Fibroblast of pulmonary artery (primary cell): ENCODE data around the gene ABCB8.
"Not testable (repeated sequence)": the region's sequence is repeated elsewhere in the genome, so short reads cannot be mapped to it uniquely, and the experiment has no call there.

Experiments used
- DNase-seq: peaks from one replicate; pipeline ENCODE4 v3.0.0-alpha.2; 2010; ENCODE audit warnings: low read depth
- H3K4me3 ChIP-seq: replicated peaks from 2 replicates; pipeline ENCODE4 v1.5.1; 2011; ENCODE audit warnings: low read depth, mild to moderate bottlenecking, control low read depth, low read length, moderate library complexity
- TF ChIP-seq, protein P1 (sequence below): IDR thresholded peaks from 2 replicates; pipeline ENCODE4 v1.5.1; 2011; ENCODE audit warnings: mild to moderate bottlenecking, control low read depth, low read length, inconsistent platforms; ENCODE audit errors: missing control alignments

The ABCB8 gene

DNA sequence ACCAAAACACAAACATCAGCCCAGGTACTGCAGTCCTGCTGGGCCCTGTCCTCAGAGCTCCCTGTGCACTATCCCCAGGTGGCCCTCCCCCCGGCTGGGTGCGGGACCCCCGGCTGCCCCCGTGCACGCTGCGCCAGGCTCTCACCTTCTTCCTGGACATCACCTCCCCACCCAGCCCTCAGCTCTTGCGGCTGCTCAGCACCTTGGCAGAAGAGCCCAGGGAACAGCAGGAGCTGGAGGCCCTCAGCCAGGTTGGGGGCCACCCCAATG lies 18.3 kb upstream of the ABCB8 start:
- no peak for DNase-seq
- TF ChIP-seq, protein P1, sequence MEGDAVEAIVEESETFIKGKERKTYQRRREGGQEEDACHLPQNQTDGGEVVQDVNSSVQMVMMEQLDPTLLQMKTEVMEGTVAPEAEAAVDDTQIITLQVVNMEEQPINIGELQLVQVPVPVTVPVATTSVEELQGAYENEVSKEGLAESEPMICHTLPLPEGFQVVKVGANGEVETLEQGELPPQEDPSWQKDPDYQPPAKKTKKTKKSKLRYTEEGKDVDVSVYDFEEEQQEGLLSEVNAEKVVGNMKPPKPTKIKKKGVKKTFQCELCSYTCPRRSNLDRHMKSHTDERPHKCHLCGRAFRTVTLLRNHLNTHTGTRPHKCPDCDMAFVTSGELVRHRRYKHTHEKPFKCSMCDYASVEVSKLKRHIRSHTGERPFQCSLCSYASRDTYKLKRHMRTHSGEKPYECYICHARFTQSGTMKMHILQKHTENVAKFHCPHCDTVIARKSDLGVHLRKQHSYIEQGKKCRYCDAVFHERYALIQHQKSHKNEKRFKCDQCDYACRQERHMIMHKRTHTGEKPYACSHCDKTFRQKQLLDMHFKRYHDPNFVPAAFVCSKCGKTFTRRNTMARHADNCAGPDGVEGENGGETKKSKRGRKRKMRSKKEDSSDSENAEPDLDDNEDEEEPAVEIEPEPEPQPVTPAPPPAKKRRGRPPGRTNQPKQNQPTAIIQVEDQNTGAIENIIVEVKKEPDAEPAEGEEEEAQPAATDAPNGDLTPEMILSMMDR, result no peak

DNA sequence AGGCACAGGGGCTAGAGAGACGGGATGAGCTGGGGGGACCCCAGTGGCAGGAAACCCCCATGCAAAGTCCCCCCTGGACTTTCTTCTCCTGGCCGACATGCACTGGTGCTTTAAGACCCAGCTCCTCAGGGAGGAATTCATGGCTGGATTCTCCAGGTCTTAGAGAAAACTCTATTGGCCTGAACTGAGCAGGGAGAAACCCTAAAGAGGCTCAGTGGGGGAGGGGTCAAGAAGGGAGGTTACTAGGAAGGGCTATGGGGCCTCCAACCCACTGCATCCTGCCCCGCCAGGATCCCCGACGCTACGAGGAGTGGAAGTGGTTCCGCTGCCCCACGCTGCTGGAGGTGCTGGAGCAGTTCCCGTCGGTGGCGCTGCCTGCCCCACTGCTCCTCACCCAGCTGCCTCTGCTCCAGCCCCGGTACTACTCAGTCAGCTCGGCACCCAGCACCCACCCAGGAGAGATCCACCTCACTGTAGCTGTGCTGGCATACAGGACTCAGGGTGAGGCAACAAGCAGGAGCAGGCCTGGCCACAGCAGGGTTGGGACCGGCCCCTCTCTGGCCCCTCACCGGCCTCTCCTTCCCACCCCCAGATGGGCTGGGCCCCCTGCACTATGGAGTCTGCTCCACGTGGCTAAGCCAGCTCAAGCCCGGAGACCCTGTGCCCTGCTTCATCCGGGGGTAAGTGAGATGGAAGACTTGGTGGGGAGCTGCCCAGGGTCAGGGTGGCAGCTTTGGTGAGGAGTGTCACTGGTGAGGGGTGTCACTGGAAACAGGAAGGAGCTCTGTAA lies 17.7 kb upstream of the ABCB8 start:
- TF ChIP-seq, protein P1, result no peak
- no peak overlapping the region for H3K4me3 ChIP-seq
- peak; percentile 32 for DNase-seq

More for the DNA sequence above, 18.3 kb upstream of the ABCB8 start:
- no peak overlapping the region for H3K4me3 ChIP-seq

DNA sequence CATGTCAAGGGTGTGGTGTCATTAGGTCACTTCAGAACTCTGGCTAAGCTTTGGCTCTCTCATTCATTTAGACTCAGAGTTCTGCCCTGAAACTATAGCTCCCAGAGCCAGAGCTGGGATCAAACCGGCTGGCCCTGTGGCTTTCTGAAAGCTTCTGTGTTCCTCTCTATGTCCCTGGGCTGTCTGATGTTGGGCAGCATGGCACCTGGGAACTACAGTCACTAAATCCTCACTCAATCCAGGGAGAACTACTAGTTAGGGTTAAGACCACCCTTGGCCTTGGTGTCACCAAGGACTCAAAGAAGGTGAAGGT lies 17.2 kb upstream of the ABCB8 start:
- DNase-seq, result no peak
- H3K4me3 ChIP-seq, result no peak overlapping the region
- TF ChIP-seq, protein P1, result no peak

DNA sequence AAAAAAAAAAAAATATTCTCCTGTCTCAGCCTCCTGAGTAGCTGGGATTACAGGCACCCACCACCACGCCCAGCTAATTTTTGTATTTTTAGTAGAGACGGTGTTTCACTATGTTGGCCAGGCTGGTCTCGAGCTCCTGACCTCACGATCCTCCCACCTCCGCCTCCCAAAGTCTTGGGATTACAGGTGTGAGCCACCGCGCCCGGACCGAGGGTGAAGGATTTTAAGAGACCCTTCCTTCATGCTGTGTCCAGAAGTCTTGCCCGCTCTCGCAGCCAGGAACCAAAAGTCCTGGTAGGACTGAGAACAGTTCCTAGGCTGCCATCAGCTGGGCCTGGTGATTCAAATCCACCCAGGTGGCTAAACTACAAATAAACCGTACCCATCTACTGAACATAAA lies 16.6 kb upstream of the ABCB8 start:
- DNase-seq, H3K4me3 ChIP-seq: not testable (repeated sequence)

DNA sequence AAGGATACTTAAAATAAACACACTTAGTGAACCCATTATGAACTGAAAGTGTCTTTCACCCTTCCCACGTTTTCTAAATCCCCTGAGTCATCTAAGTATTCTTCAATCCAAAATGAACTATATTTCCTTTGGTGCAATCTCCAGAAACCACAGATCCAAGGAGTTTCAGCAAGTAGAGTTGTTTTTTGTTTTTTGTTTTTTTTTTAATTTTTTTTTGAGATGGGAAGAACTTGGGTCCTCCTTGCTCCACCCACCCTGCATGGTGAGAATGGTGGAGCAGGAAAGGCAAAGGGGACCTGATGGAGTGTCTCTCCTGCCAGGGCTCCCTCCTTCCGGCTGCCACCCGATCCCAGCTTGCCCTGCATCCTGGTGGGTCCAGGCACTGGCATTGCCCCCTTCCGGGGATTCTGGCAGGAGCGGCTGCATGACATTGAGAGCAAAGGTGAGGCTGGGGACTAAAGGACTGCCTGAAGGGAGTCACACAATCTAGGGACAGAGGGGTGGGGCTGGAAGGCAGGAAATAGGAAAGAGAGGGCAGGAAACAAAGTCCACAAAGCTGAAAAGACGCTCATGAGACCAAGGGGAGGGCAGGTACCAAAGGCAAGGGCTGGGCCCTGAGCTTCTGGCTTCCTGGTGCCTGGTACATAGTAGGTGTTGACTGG lies 16.1 kb upstream of the ABCB8 start:
- H3K4me3 ChIP-seq, result no peak overlapping the region
- TF ChIP-seq, protein P1, result no peak
- DNase-seq, result no peak

DNA sequence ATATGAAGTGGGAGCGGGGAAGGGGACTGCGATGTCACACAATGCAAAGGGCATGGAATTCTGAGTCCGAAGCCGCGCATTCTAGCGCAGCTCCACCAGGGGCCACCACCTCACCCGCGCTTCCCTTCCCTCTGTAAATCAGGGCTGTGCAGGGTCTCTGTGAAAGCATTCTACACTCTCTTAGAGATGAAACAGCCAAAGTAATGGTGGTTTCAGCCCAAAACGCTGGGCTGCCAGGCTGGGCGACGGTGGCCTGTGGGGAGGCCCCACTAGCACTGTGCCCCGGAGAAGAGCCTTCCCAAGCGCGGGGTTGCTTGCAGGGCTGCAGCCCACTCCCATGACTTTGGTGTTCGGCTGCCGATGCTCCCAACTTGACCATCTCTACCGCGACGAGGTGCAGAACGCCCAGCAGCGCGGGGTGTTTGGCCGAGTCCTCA lies 15.3 kb upstream of the ABCB8 start:
- TF ChIP-seq, protein P1, result peak; percentile 70
- no peak overlapping the region for H3K4me3 ChIP-seq

DNA sequence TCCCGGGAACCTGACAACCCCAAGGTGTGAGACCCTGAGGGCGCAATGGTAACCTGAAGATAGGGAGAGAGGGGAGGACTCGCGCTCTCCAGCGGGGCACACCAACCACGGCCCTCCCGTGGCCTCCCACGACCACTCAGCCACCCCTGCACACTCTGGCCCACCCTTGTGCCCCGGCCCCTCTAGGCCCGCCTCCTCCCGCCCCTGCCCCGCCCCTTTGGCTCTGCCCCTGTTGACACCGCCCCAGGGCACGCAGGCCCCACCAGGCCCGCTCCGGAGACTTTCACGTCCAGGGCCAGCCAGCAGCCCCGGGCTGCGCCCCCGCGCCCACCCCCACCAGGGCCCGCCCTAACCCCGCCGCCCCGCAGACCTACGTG lies 14.9 kb upstream of the ABCB8 start:
- H3K4me3 ChIP-seq, result no peak overlapping the region
- TF ChIP-seq, protein P1, result no peak
- no peak for DNase-seq

More for the DNA sequence above, 15.3 kb upstream of the ABCB8 start:
- peak; percentile 49 for DNase-seq
